SKM-1 treated with dmso at 0.1 percent for 144 hours (cell line): Measurements from ENCODE around the gene KLHDC1.
"Not testable (repeated sequence)": the region's sequence is repeated elsewhere in the genome, so short reads cannot be mapped to it uniquely, and the experiment has no call there.

Source experiments
- DNase-seq: peaks from one replicate; lab custom pipeline; 2025; ENCODE audit not compliant: unreplicated experiment; lab: John Stamatoyannopoulos, UW

Gene KLHDC1

GRCh38 chr14:49692811-49693734, at the start of gene KLHDC1:
KLHDC1 (plus strand) TSS chr14:49693120; CDS start chr14:49693195, 75 bp downstream.
- peak; percentile 17 for DNase-seq

GRCh38 chr14:49653508-49653907, 39.4 kb upstream of the KLHDC1 start:
- no peak for DNase-seq

GRCh38 chr14:49654511-49654910, 38.4 kb upstream of the KLHDC1 start:
- no peak for DNase-seq

- DNase-seq, result not testable (repeated sequence)
Measured at GRCh38 chr14:49657500-49657899, 35.4 kb upstream of the KLHDC1 start.

GRCh38 chr14:49659526-49660455, 33.1 kb upstream of the KLHDC1 start:
- no peak for DNase-seq

- DNase-seq, result no peak
Measured at GRCh38 chr14:49670475-49670874, 22.4 kb upstream of the KLHDC1 start.

GRCh38 chr14:49673586-49673985, 19.3 kb upstream of the KLHDC1 start:
- DNase-seq, result no peak

GRCh38 chr14:49677643-49678042, 15.3 kb upstream of the KLHDC1 start:
- DNase-seq, result no peak

GRCh38 chr14:49679271-49679670, 13.6 kb upstream of the KLHDC1 start:
- no peak for DNase-seq

- no peak for DNase-seq
Measured at GRCh38 chr14:49686425-49686824, 6.5 kb upstream of the KLHDC1 start.

GRCh38 chr14:49687942-49688700, 4.8 kb upstream of the KLHDC1 start, which contains the start of gene POLE2:
POLE2 (minus strand) TSS chr14:49688214; CDS start chr14:49688203, 11 bp downstream.
- DNase-seq, result peak; percentile 33

- DNase-seq, result no peak
Measured at GRCh38 chr14:49688701-49689030, 4.3 kb upstream of the KLHDC1 start.

- DNase-seq, result no peak
Measured at GRCh38 chr14:49691031-49691430, 1.9 kb upstream of the KLHDC1 start.

- no peak for DNase-seq
Measured at GRCh38 chr14:49692193-49692757, 645 bp upstream of the KLHDC1 start.

GRCh38 chr14:49693735-49694124, 810 bp downstream of the KLHDC1 start:
- DNase-seq, result not testable (repeated sequence)

- DNase-seq, result no peak
Measured at GRCh38 chr14:49702725-49703124, 9.8 kb downstream of the KLHDC1 start.

- DNase-seq, result no peak
Measured at GRCh38 chr14:49703965-49704364, 11.0 kb downstream of the KLHDC1 start.

GRCh38 chr14:49704471-49704870, 11.6 kb downstream of the KLHDC1 start:
- DNase-seq, result not testable (repeated sequence)

GRCh38 chr14:49710993-49711392, 18.1 kb downstream of the KLHDC1 start:
- DNase-seq, result not testable (repeated sequence)

GRCh38 chr14:49720744-49721143, 27.8 kb downstream of the KLHDC1 start:
- DNase-seq, result no peak
